Prostate gland (tissue), 2 donors: Measurements from ENCODE around the gene RRN3.
"Not testable (repeated sequence)": the region's sequence is repeated elsewhere in the genome, so short reads cannot be mapped to it uniquely, and the experiment has no call there.

ENCODE experiments used
- CTCF ChIP-seq, 4 experiments: fragments of 200-600 bp in 2 of 4; fragments of 450-650 bp in 2 of 4; sonication (generic) in 2 of 4; IDR thresholded peaks; 1 replicate in 3 of 4; 2 replicates in 1 of 4; pipeline ENCODE4 v1.5.1; 2016 to 2019; ENCODE audit warnings: antibody characterized with exemption in 4 of 4, mild to moderate bottlenecking in 2 of 4, moderate library complexity in 2 of 4
- POLR2AphosphoS5 ChIP-seq: sonication (generic); formaldehyde crosslinking; IDR thresholded peaks from one replicate; pipeline ENCODE4 v1.6.1; 2017; ENCODE audit warnings: antibody characterized with exemption

DNA sequence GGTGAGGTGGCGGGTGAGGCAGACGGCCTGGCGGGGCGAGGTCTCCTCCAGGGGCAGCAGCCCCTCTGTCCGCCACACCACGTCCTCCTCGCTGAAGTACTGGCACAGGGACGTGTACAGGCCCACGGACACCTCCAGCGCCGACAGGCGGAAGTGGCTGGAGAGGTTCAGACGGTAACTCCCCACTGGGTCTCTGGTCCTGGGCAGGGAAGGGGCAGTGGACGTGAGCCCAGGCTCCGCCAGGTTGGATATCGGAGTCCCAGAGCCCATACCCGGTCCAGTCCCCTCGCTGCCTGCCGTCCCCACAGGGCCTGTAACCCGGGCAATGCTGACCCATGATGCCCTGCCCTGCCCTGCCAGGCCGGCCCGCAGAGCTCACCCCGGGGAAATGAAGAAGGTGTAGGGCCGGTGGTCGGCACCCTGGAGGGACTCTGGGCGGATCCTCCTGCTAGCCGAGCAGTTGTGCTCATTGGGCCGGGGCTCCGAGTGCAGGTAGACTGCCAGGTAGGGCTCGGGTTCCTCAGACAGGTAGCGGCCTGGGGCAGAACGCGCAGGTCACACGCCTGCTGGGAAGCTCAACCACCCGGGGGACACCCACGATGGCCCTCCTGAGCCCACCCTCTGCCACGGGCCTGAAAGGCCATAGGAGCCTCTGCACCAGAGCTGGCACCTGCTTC is 36.3 kb upstream of the RRN3 start:
- not testable (repeated sequence) for TF ChIP-seq CTCF (IDR thresholded peaks at IDR 0.05); POLR2AphosphoS5
